Epithelial cell of proximal tubule (primary cell): Measurements from ENCODE around the gene PIK3CD. TPM values are rescaled to one million over a fixed set of nuclear protein-coding genes. Genes with fewer than 3 reads are reported as not detected.
A peak's percentile ranks its signal among the peaks of the same experiment; 100 is the strongest.
"Not testable (repeated sequence)": the region's sequence is repeated elsewhere in the genome, so short reads cannot be mapped to it uniquely, and the experiment has no call there.

Experiments
- DNase-seq: peaks from one replicate; pipeline ENCODE4 v3.0.0-alpha.2; 2011; ENCODE audit warnings: low read depth
- H3K4me3 ChIP-seq: 2 replicates; pipeline ENCODE4 v1.5.1; 2011; ENCODE audit warnings: low read depth, mild to moderate bottlenecking, low read length
- CTCF ChIP-seq: conservative IDR thresholded peaks from 2 replicates; pipeline ENCODE4 v1.5.1; 2012; ENCODE audit warnings: low read depth, mild to moderate bottlenecking, low read length
- total RNA-seq: library from RNA; depleted of rRNA; stranded (reverse); fragments of >200 nt; gene quantifications from 2 replicates; pipeline ENCODE4 v1.2.3, GENCODE V29; 2015

PIK3CD gene
- total RNA-seq, 1 donor from 2014 or later = 24.5 TPM

DNA sequence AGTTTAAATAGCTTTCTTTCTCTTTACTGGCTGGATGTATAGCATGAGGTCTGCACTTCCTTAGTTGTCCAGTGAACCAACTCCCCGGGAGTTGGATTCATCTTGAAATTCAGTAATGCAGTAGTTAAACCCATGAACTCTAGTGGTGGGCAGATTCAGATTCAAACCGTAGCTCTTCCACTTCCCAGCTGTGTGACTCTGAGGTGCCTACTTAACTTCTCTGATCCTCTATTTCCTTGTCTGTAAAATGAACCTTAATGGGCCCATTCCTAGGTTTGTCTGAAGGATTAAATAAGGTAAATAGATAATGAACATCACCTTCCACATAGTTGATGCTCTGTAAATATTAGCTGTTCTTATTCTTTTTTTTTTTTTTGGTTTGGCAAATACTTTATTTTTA lies 16.5 kb downstream of the PIK3CD start:
- no peak for DNase-seq
- H3K4me3 ChIP-seq = no peak overlapping the region
- TF ChIP-seq CTCF = no peak

GRCh38 chr1:9670085-9670484 lies 18.6 kb downstream of the PIK3CD start:
- H3K4me3 ChIP-seq = no peak overlapping the region
- no peak for TF ChIP-seq CTCF
- no peak for DNase-seq

- no peak overlapping the region for H3K4me3 ChIP-seq
- peak; percentile 93 for DNase-seq
- no peak for TF ChIP-seq CTCF
These were observed 20.0 kb downstream of the PIK3CD start for GRCh38 chr1:9671377-9672140.

- no peak for DNase-seq
- TF ChIP-seq CTCF = no peak
- no peak overlapping the region for H3K4me3 ChIP-seq
These were observed 20.9 kb downstream of the PIK3CD start for GRCh38 chr1:9672444-9672843.

- TF ChIP-seq CTCF = no peak
- DNase-seq = no peak
- no peak overlapping the region for H3K4me3 ChIP-seq
These were observed 23.9 kb downstream of the PIK3CD start for GRCh38 chr1:9675393-9675792.

DNA sequence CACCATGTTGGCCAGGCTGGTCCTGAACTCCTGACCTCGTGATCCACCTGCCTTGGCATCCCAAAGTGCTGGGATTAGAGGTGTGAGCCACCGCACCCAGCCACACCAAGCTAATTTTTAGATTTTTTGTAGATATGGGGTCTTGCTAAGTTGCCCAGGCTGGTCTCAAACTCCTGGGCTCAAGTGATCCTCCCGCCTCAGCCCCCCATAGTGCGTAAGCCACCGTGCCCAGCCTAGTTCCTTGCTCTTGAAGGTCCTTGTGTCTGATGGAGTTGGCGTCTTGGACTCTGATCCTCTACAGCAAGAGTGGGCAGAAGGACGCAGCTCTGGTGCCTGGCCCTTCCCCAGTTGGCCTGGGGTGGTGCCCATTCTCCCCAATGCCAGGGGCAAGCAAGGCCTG lies 24.6 kb downstream of the PIK3CD start:
- not testable (repeated sequence) for DNase-seq, H3K4me3 ChIP-seq

DNA sequence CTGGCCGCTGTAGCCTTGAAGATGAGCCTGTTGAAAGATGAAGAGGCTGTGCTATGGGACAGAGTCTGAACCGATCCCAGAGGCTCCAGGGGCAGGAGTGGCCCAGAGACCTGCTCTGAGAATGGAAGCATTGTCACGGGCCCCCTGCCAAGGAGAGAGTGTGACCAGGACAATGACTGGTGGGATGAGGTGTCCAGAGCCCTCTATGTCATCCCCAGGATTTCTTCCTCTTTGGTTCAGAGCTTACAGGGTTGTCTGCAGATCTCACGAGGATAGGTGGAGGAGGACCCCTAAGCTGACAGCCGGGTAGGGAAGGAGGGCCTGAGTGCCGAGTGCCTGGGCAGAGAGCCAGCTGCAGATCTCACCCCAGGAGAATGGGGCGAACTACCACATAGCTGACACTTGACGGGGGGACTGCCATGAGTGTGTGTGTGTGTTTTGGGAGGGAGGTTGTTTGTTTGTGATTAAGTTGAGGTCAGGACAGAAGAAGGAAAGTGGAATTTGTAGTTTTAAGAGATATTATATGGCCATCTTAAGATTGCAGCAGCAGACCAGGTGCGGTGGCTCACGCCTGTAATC lies 25.4 kb downstream of the PIK3CD start:
- H3K4me3 ChIP-seq = no peak overlapping the region
- no peak for TF ChIP-seq CTCF
- no peak for DNase-seq
